IPS-18a (cell line): Measurements from ENCODE around the gene ORM2.

Experiments used
- H3K27ac ChIP-seq: one replicate; pipeline ENCODE4 v1.5.1; 2013; ENCODE audit warnings: low read length
- H3K27me3 ChIP-seq: one replicate; pipeline ENCODE4 v1.6.1; 2013; ENCODE audit warnings: mild to moderate bottlenecking, low read length; ENCODE audit not compliant: control insufficient read depth, insufficient read depth
- H3K36me3 ChIP-seq: one replicate; pipeline ENCODE4 v1.6.1; 2013; ENCODE audit warnings: low read depth, low read length; ENCODE audit not compliant: control insufficient read depth
- H3K4me1 ChIP-seq: one replicate; pipeline ENCODE4 v1.6.1; 2013; ENCODE audit warnings: low read depth, low read length; ENCODE audit not compliant: control insufficient read depth
- H3K4me3 ChIP-seq: one replicate; pipeline ENCODE4 v1.5.1; 2013; ENCODE audit warnings: low read length
- H3K9ac ChIP-seq: one replicate; pipeline ENCODE4 v1.6.1; 2013; ENCODE audit warnings: mild to moderate bottlenecking, low read length, moderate library complexity
- H3K9me3 ChIP-seq: one replicate; pipeline ENCODE4 v1.6.1; 2013; ENCODE audit warnings: low read depth, low read length; ENCODE audit not compliant: control insufficient read depth

ORM2 gene

GRCh38 chr9:114299286-114300152, 30.1 kb upstream of the ORM2 start:
- Histone ChIP-seq H3K9ac (no peak overlapping the region), H3K9me3 (peaks cover 8% of the 10 kb centered on the region), H3K27me3 (no peaks in the 10 kb centered on the region), H3K27ac (no peak overlapping the region), H3K4me3 (no peak overlapping the region), H3K4me1 (no peaks in the 10 kb centered on the region), H3K36me3 (peaks cover 9% of the 10 kb centered on the region)

- H3K4me1 ChIP-seq, result no peaks in the 10 kb centered on the region
Observed at GRCh38 chr9:114300153-114300845, 29.4 kb upstream of the ORM2 start.

GRCh38 chr9:114300846-114301797, 28.5 kb upstream of the ORM2 start:
- Histone ChIP-seq H3K27me3 (no peaks in the 10 kb centered on the region), H3K27ac (no peak overlapping the region), H3K4me3 (no peak overlapping the region), H3K9ac (no peak overlapping the region), H3K36me3 (no peaks in the 10 kb centered on the region), H3K4me1 (no peaks in the 10 kb centered on the region), H3K9me3 (no peaks in the 10 kb centered on the region)

More at GRCh38 chr9:114300153-114300845, 29.4 kb upstream of the ORM2 start:
- H3K9ac ChIP-seq, result no peak overlapping the region
- H3K9me3 ChIP-seq, result peaks cover under 1% of the 10 kb centered on the region
- H3K27me3 ChIP-seq, result no peaks in the 10 kb centered on the region
- peaks cover 2% of the 10 kb centered on the region for H3K36me3 ChIP-seq
- no peak overlapping the region for H3K4me3 ChIP-seq
- no peak overlapping the region for H3K27ac ChIP-seq

GRCh38 chr9:114301798-114302565, 27.7 kb upstream of the ORM2 start:
- H3K4me3 ChIP-seq, result no peak overlapping the region
- no peaks in the 10 kb centered on the region for H3K9me3 ChIP-seq
- no peaks in the 10 kb centered on the region for H3K27me3 ChIP-seq
- H3K36me3 ChIP-seq, result no peaks in the 10 kb centered on the region
- H3K27ac ChIP-seq, result no peak overlapping the region
- H3K4me1 ChIP-seq, result no peaks in the 10 kb centered on the region
- no peak overlapping the region for H3K9ac ChIP-seq

- H3K9me3 ChIP-seq, result no peaks in the 10 kb centered on the region
- H3K9ac ChIP-seq, result no peak overlapping the region
- H3K36me3 ChIP-seq, result no peaks in the 10 kb centered on the region
- no peaks in the 10 kb centered on the region for H3K27me3 ChIP-seq
- H3K27ac ChIP-seq, result no peak overlapping the region
- H3K4me1 ChIP-seq, result no peaks in the 10 kb centered on the region
- no peak overlapping the region for H3K4me3 ChIP-seq
Observed at GRCh38 chr9:114302727-114303126, 26.9 kb upstream of the ORM2 start.

- no peak overlapping the region for H3K27ac ChIP-seq
- no peak overlapping the region for H3K9ac ChIP-seq
- H3K27me3 ChIP-seq, result no peaks in the 10 kb centered on the region
- no peaks in the 10 kb centered on the region for H3K4me1 ChIP-seq
- no peaks in the 10 kb centered on the region for H3K36me3 ChIP-seq
- H3K9me3 ChIP-seq, result no peaks in the 10 kb centered on the region
- H3K4me3 ChIP-seq, result no peak overlapping the region
Observed at GRCh38 chr9:114303571-114303970, 26.1 kb upstream of the ORM2 start.

GRCh38 chr9:114303977-114304376, 25.7 kb upstream of the ORM2 start:
- Histone ChIP-seq H3K27ac (no peak overlapping the region), H3K4me1 (no peaks in the 10 kb centered on the region), H3K9me3 (no peaks in the 10 kb centered on the region), H3K36me3 (no peaks in the 10 kb centered on the region), H3K27me3 (no peaks in the 10 kb centered on the region), H3K9ac (no peak overlapping the region), H3K4me3 (no peak overlapping the region)

GRCh38 chr9:114304416-114305188, 25.1 kb upstream of the ORM2 start:
- H3K9ac ChIP-seq, result no peak overlapping the region
- no peaks in the 10 kb centered on the region for H3K4me1 ChIP-seq
- no peaks in the 10 kb centered on the region for H3K9me3 ChIP-seq
- no peak overlapping the region for H3K4me3 ChIP-seq
- no peaks in the 10 kb centered on the region for H3K36me3 ChIP-seq
- no peak overlapping the region for H3K27ac ChIP-seq
- no peaks in the 10 kb centered on the region for H3K27me3 ChIP-seq

GRCh38 chr9:114307899-114308267, 21.8 kb upstream of the ORM2 start:
- Histone ChIP-seq H3K27me3 (no peaks in the 10 kb centered on the region), H3K27ac (no peak overlapping the region), H3K4me1 (no peaks in the 10 kb centered on the region), H3K9me3 (no peaks in the 10 kb centered on the region), H3K4me3 (no peak overlapping the region), H3K9ac (no peak overlapping the region), H3K36me3 (no peaks in the 10 kb centered on the region)

- H3K27me3 ChIP-seq, result no peaks in the 10 kb centered on the region
- H3K9me3 ChIP-seq, result no peaks in the 10 kb centered on the region
- no peak overlapping the region for H3K27ac ChIP-seq
- H3K4me1 ChIP-seq, result no peaks in the 10 kb centered on the region
- H3K9ac ChIP-seq, result no peak overlapping the region
- H3K36me3 ChIP-seq, result no peaks in the 10 kb centered on the region
- no peak overlapping the region for H3K4me3 ChIP-seq
Observed at GRCh38 chr9:114308361-114308950, 21.2 kb upstream of the ORM2 start.
